Activated CD4-positive, alpha-beta T cell treated with anti-CD3 and anti-CD28 coated beads, Interleukin-2, amount 10 ng/mL, durations not matched to agents 24 days and 14 days (primary cell): Measurements from ENCODE around the gene HDAC1. TPM values are rescaled to one million over a fixed set of nuclear protein-coding genes. Genes with fewer than 3 reads are reported as not detected.

Experiments used
- DNase-seq: peaks from one replicate; pipeline ENCODE4 v3.0.0; 2022
- H3K27ac Mint-ChIP-seq: one replicate; pipeline ENCODE4 v1.8.0; 2022; ENCODE audit warnings: mild to moderate bottlenecking, mixed read lengths
- H3K27me3 Mint-ChIP-seq: one replicate; pipeline ENCODE4 v1.8.0; 2022; ENCODE audit warnings: mixed read lengths
- H3K36me3 Mint-ChIP-seq: one replicate; pipeline ENCODE4 v1.8.0; 2022; ENCODE audit warnings: low read depth, mild to moderate bottlenecking, mixed read lengths
- H3K4me1 Mint-ChIP-seq: one replicate; pipeline ENCODE4 v1.8.0; 2021; ENCODE audit warnings: mixed read lengths
- H3K4me3 Mint-ChIP-seq: one replicate; pipeline ENCODE4 v1.8.0; 2022; ENCODE audit warnings: mild to moderate bottlenecking, moderate library complexity, mixed read lengths
- H3K9me3 Mint-ChIP-seq: one replicate; pipeline ENCODE4 v1.8.0; 2021; ENCODE audit warnings: mixed read lengths
- intact Hi-C: fragments of 100-400 bp; cut with micrococcal nuclease; formaldehyde crosslinking; loops from one replicate; pipeline ENCODE4 v1.15.1; 2023
- total RNA-seq: library from RNA; stranded (reverse); gene quantifications from 2 replicates; pipeline ENCODE4 v1.2.3, GENCODE V29; 2022

Gene HDAC1
- total RNA-seq, 1 donor from 2014 or later, result 181 TPM

GRCh38 chr1:32329931-32330466 lies 38.1 kb downstream of the HDAC1 start:
- H3K4me3 Mint-ChIP-seq, result no peak overlapping the region
- H3K9me3 Mint-ChIP-seq, result no peaks in the 10 kb centered on the region
- H3K36me3 Mint-ChIP-seq, result peaks cover 69% of the 10 kb centered on the region
- H3K27ac Mint-ChIP-seq, result no peak overlapping the region
- H3K4me1 Mint-ChIP-seq, result peaks cover 25% of the 10 kb centered on the region
- DNase-seq, result no peak
- no peaks in the 10 kb centered on the region for H3K27me3 Mint-ChIP-seq
- intact Hi-C loops, result no loop called here

- DNase-seq, result peak; percentile 57
- no peak overlapping the region for H3K27ac Mint-ChIP-seq
- H3K4me3 Mint-ChIP-seq, result no peak overlapping the region
- H3K9me3 Mint-ChIP-seq, result no peaks in the 10 kb centered on the region
- peaks cover 63% of the 10 kb centered on the region for H3K36me3 Mint-ChIP-seq
- H3K27me3 Mint-ChIP-seq, result no peaks in the 10 kb centered on the region
- H3K4me1 Mint-ChIP-seq, result peaks cover 24% of the 10 kb centered on the region
- intact Hi-C loops, result no loop called here
These were observed 38.8 kb downstream of the HDAC1 start for GRCh38 chr1:32330558-32331151.

GRCh38 chr1:32331549-32331948 lies 39.7 kb downstream of the HDAC1 start:
- H3K4me3 Mint-ChIP-seq, result no peak overlapping the region
- no peaks in the 10 kb centered on the region for H3K9me3 Mint-ChIP-seq
- intact Hi-C loops, result no loop called here
- no peak for DNase-seq
- peaks cover 61% of the 10 kb centered on the region for H3K36me3 Mint-ChIP-seq
- no peak overlapping the region for H3K27ac Mint-ChIP-seq
- peaks cover 24% of the 10 kb centered on the region for H3K4me1 Mint-ChIP-seq
- no peaks in the 10 kb centered on the region for H3K27me3 Mint-ChIP-seq

- peaks cover 31% of the 10 kb centered on the region for H3K4me1 Mint-ChIP-seq
- peaks cover 56% of the 10 kb centered on the region for H3K36me3 Mint-ChIP-seq
- no peak overlapping the region for H3K4me3 Mint-ChIP-seq
- DNase-seq, result peak; percentile 57
- intact Hi-C loops, result no loop called here
- H3K27ac Mint-ChIP-seq, result no peak overlapping the region
- H3K9me3 Mint-ChIP-seq, result no peaks in the 10 kb centered on the region
- no peaks in the 10 kb centered on the region for H3K27me3 Mint-ChIP-seq
These were observed 40.6 kb downstream of the HDAC1 start for GRCh38 chr1:32332290-32333079.

- intact Hi-C loops, result no loop called here
- H3K36me3 Mint-ChIP-seq, result peaks cover 52% of the 10 kb centered on the region
- H3K4me3 Mint-ChIP-seq, result peak overlapping the region; percentile 59
- H3K27ac Mint-ChIP-seq, result peak overlapping the region; percentile 3
- no peaks in the 10 kb centered on the region for H3K9me3 Mint-ChIP-seq
- no peaks in the 10 kb centered on the region for H3K27me3 Mint-ChIP-seq
- peaks cover 37% of the 10 kb centered on the region for H3K4me1 Mint-ChIP-seq
- peak; percentile 56 for DNase-seq
These were observed 41.5 kb downstream of the HDAC1 start for GRCh38 chr1:32333251-32333963.

- Mint-ChIP-seq H3K9me3 (no peaks in the 10 kb centered on the region), H3K4me3 (peak overlapping the region; percentile 92), H3K36me3 (peaks cover 44% of the 10 kb centered on the region), H3K4me1 (peaks cover 39% of the 10 kb centered on the region), H3K27ac (no peak overlapping the region), H3K27me3 (no peaks in the 10 kb centered on the region)
- DNase-seq, result peak; percentile 67
- intact Hi-C loops, result no loop called here
These were observed 42.5 kb downstream of the HDAC1 start for GRCh38 chr1:32334274-32334861.

GRCh38 chr1:32334864-32335534 lies 43.1 kb downstream of the HDAC1 start:
- Mint-ChIP-seq H3K4me1 (peaks cover 39% of the 10 kb centered on the region), H3K36me3 (peaks cover 39% of the 10 kb centered on the region), H3K4me3 (peak overlapping the region; percentile 92), H3K27me3 (no peaks in the 10 kb centered on the region), H3K27ac (peak overlapping the region; percentile 69), H3K9me3 (no peaks in the 10 kb centered on the region)
- peak; percentile 88 for DNase-seq
- intact Hi-C loops, result loop anchor here (5.0 kb wide), 4 partner anchors 57 to 263 kb away; partner anchors contain the start of genes BSDC1, EIF3I, TMEM234 and TMEM39B

GRCh38 chr1:32335535-32335789 lies 43.6 kb downstream of the HDAC1 start:
- H3K27me3 Mint-ChIP-seq, result no peaks in the 10 kb centered on the region
- no peaks in the 10 kb centered on the region for H3K9me3 Mint-ChIP-seq
- peak overlapping the region; percentile 92 for H3K4me3 Mint-ChIP-seq
- no peak overlapping the region for H3K27ac Mint-ChIP-seq
- H3K4me1 Mint-ChIP-seq, result peaks cover 39% of the 10 kb centered on the region
- H3K36me3 Mint-ChIP-seq, result peaks cover 37% of the 10 kb centered on the region
- intact Hi-C loops, result loop anchor here (5.0 kb wide), 4 partner anchors 57 to 263 kb away; partner anchors contain the start of genes BSDC1, EIF3I, TMEM234 and TMEM39B
- no peak for DNase-seq

GRCh38 chr1:32335790-32336590 lies 44.1 kb downstream of the HDAC1 start, which contains the start of gene MARCKSL1:
Gene MARCKSL1, minus strand, starts transcription at chr1:32336233. Its CDS starts 200 bp downstream, at chr1:32336033.
- Mint-ChIP-seq H3K27me3 (no peaks in the 10 kb centered on the region), H3K36me3 (peaks cover 32% of the 10 kb centered on the region), H3K27ac (peak within 1 kb of the TSS; percentile 69), H3K9me3 (no peaks in the 10 kb centered on the region), H3K4me1 (peaks cover 39% of the 10 kb centered on the region), H3K4me3 (peak within 1 kb of the TSS; percentile 92)
- intact Hi-C loops, result loop anchor here (1.0 to 5.0 kb wide), 7 partner anchors 15 to 264 kb away; partner anchors contain the start of genes BSDC1, EIF3I, TMEM234 and TMEM39B
- peak; percentile 95 for DNase-seq

- intact Hi-C loops, result loop anchor here (1.0 to 5.0 kb wide), 7 partner anchors 15 to 264 kb away; partner anchors contain the start of genes BSDC1, EIF3I, TMEM234 and TMEM39B
- peaks cover 39% of the 10 kb centered on the region for H3K4me1 Mint-ChIP-seq
- no peaks in the 10 kb centered on the region for H3K27me3 Mint-ChIP-seq
- peaks cover 26% of the 10 kb centered on the region for H3K36me3 Mint-ChIP-seq
- DNase-seq, result no peak
- H3K4me3 Mint-ChIP-seq, result peak overlapping the region; percentile 63
- peak overlapping the region; percentile 28 for H3K27ac Mint-ChIP-seq
- H3K9me3 Mint-ChIP-seq, result no peaks in the 10 kb centered on the region
These were observed 44.7 kb downstream of the HDAC1 start for GRCh38 chr1:32336591-32336932.

GRCh38 chr1:32336963-32337675 lies 45.2 kb downstream of the HDAC1 start:
- Mint-ChIP-seq H3K4me1 (peaks cover 37% of the 10 kb centered on the region), H3K27ac (peak overlapping the region; percentile 59)
- intact Hi-C loops, result loop anchor here (1.0 to 5.0 kb wide), 7 partner anchors 14 to 265 kb away; partner anchors contain the start of genes BSDC1, EIF3I, TMEM234 and TMEM39B

More at GRCh38 chr1:32336963-32337675, 45.2 kb downstream of the HDAC1 start:
- Mint-ChIP-seq H3K36me3 (peaks cover 20% of the 10 kb centered on the region), H3K9me3 (no peaks in the 10 kb centered on the region), H3K27me3 (no peaks in the 10 kb centered on the region), H3K4me3 (peak overlapping the region; percentile 63)
- peak; percentile 91 for DNase-seq
